ENCODE results near the gene TMEM150B.
"Not testable (repeated sequence)": the region's sequence is repeated elsewhere in the genome, so short reads cannot be mapped to it uniquely, and the experiment has no call there.

The TMEM150B gene

GRCh38 chr19:55339105-55339888 lies 14.2 kb upstream of the TMEM150B start, which contains the start of gene KMT5C:
KMT5C (plus strand) TSS chr19:55339876; CDS start chr19:55341937, 2,061 bp downstream.
- DNase-seq: peak; percentile 100

GRCh38 chr19:55336101-55336500 lies 11.0 kb upstream of the TMEM150B start:
- no peak for DNase-seq

DNA sequence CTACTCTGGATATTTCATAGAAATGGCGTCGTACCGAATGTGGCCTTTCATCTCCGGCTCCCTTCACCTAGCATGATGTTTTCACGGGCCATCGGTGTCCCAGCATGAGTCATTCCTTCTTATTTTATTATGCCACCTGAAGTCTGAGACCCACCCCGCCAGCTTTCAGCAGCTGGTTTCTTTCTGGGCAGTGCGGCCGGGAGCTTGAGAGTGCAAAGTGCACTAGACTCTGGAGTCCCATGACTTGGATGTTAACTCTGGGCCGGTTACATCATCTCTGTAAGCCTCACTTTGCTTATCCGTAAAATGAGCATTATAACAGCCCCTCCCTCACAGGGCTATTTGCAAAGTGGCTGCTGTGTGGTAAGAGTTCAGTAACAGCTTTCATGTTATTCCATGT lies 8.7 kb upstream of the TMEM150B start:
- DNase-seq: no peak

DNA sequence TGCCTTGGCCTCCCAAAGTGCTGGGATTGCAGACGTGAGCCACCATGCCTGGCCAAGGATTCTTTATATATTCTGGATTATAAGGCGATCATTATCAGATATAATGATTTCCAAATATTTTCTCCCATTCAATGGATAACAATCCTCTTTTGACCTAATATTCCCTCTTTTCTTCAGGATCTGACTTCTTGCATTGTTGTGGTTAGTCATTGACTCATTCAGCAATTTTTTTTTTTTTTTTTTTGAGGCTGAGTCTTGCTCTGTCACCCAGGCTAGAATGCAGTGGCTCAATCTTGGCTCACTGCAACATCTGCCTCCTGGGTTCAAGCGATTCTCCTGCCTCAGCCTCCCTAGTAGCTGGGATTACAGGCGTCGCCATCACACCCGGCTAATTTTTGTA lies 4.7 kb upstream of the TMEM150B start:
- DNase-seq: not testable (repeated sequence)

GRCh38 chr19:55328774-55329318 lies 3.7 kb upstream of the TMEM150B start:
- DNase-seq: not testable (repeated sequence)

GRCh38 chr19:55324662-55325061 lies 479 bp downstream of the TMEM150B start:
- no peak for DNase-seq

GRCh38 chr19:55322204-55322885 lies 2.8 kb downstream of the TMEM150B start:
- DNase-seq: no peak

GRCh38 chr19:55321466-55322137 lies 3.5 kb downstream of the TMEM150B start:
- DNase-seq: no peak

GRCh38 chr19:55320844-55321419 lies 4.2 kb downstream of the TMEM150B start:
- no peak for DNase-seq

GRCh38 chr19:55319785-55320184 lies 5.4 kb downstream of the TMEM150B start:
- DNase-seq: peak in 1 of 2 experiments; percentile 30

DNA sequence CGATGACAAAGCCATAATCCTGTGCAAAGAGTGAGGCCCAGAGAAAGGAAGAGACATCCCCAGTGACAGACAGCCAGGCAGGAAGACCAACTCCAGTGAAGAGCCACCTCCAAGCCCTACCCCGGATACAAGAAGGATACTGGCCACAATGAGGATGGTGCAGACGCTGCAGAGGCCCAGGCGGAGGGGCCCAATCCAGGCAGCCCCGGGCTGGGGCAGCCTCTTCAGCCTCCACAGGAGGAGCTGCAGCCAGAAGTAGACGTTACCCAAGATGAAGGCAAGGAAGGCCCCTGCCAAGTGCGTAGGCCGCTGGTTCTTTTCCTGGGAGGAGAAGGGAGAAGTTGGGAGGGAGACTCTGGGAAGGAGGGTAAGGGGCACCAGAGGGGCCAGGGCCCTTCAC lies 8.5 kb downstream of the TMEM150B start:
- DNase-seq: no peak

GRCh38 chr19:55315956-55316525 lies 9.1 kb downstream of the TMEM150B start:
- DNase-seq: no peak

GRCh38 chr19:55314396-55314795 lies 10.7 kb downstream of the TMEM150B start:
- DNase-seq: no peak

DNA sequence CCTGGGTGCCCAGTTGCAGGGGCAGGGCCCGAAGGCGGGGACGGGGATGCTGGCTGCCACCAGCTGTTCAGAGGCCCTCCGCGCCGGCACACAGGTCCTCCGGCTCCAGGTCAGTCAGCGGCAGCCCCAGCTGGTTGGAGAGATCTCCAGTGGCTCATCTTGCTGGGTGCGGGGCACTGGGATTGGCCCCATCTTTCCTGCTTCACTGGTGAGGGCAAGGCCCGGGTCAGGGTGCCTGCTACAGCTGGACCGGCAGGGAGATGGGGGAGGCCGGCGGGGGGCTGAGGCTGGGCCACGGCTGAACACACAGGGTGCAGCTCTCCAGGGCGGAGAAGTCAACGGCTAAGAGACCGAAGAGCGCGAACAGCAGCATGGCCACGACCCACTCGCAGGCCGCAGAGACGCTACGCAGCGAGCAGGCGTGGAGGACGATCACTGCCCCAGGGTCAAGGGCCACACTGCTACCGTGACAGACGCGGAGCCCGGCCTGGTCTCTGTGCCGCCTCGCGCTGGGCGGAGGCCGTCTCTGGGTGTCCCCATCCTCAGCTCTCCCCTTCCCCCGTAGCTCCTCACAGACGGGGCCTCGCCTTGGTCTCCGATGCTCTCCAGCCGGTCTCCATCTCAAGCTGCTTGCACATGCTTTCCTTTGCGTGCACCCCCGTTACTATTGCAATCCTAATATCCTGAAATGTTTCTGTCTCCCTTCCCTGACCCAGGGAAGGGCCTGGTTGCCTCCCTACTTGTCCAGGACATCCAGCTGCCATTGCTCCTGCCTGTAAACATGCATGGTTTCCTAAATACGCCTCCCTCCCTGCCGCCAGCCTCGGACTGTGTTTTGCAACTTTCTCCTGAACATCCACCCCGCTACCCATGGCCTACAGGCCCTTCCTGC lies 12.3 kb downstream of the TMEM150B start:
- DNase-seq: no peak

DNA sequence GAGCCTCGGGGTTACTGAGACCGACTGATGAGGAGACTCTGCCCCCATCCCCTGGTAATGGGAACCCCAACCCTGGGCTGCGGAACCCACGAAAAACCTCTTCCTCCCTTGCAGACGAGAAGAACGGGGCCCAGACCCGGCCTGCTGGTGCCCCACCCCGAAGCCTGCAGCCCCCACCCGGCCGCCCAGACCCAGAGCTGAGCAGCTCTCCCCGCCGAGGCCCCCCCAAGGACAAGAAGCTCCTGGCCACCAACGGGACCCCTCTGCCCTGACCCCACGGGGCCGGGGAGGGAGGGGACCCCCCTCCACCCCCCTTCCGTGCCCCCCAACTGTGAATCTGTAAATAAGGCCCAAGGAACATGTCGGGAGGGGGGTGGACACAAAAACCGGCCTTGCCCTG lies 13.3 kb downstream of the TMEM150B start:
- DNase-seq: no peak

DNA sequence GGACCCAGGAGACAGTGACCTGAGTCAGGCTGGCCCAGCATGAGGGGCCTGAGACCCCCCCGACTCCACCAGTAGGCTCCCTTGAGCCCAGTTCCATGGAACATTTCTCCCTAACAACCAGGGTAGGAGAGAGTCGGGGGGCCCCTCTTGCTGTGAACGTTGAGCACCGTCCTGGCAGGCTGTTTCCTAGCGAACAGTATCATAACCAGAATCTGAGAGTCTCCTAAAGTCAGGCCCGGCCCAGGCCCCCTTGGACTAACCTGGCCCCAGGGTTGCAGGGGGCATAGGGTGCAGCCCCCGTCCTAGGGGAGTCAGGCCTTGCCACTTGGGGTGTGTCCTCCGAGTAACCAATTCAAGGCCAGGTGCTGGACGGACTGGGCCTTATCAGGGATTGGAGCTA lies 13.7 kb downstream of the TMEM150B start:
- DNase-seq: no peak

DNA sequence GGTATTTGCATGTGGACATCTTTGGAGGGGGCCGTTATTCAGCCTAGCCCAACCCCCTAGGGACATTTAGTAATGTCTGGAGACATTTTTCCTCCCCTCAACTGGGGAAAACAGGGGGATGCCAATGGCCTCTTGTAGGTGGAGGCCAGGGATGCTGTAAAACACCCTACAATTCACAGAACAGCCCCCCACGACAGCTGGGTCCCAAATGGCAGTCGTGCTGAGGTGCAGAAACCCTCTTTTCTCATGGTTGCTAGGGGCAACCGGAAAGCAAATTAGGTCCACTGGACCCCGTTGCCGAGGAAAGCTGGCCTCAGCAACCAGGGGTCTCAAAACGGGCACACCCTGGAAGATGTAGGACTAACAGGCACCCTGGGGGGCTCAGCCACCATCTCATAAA lies 14.6 kb downstream of the TMEM150B start:
- no peak for DNase-seq

DNA sequence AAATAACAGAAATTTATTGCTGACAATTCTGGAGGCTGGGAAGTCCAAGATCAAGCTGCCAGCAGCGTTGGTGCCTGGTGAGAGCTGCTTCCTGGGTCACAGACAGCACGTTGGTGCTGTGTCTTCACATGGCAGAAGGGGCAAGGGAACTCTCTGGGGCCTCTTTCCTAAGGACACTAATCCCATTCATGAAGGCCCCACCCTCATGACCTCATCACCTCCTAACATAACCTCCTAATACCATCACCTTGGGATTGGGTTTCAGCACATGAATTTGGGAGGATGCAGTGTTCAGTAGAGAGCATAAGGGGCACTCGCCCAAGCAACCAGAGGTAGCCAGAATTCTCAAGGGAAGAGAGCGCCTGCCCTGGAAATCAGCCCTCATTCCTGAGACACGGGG lies 15.7 kb downstream of the TMEM150B start:
- no peak for DNase-seq

GRCh38 chr19:55308281-55308680 lies 16.9 kb downstream of the TMEM150B start:
- DNase-seq: no peak

DNA sequence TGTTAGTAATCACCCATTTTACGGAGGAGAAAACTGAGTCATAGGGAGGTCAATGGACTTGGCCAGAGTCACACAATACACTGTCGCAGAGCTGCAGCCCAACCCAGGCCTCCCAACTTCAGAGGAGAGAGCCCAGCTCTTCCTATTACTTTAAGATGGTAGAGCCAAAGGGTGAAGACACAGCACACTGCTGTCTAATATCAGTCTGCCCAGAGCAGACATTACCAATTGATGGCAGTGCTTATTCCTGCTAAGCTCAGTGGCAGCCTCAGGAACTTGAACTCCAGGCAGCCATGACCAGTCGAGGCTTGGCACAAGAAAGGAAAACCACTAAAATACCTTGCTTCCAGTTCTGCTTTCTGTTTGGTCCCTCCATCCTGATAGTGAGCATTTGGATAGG lies 18.4 kb downstream of the TMEM150B start:
- no peak for DNase-seq

GRCh38 chr19:55305983-55306562 lies 19.1 kb downstream of the TMEM150B start:
- DNase-seq: no peak
